ENCODE data around the gene DNM3. TPM values are rescaled to one million over a fixed set of nuclear protein-coding genes. Genes with fewer than 3 reads are reported as not detected.

DNM3 gene
- total and polyA plus RNA-seq, 2 donors (not counting 3 experiments of a cell fraction or from before 2014, with no cell fraction given) = 1.4 to 2.5 TPM

DNA sequence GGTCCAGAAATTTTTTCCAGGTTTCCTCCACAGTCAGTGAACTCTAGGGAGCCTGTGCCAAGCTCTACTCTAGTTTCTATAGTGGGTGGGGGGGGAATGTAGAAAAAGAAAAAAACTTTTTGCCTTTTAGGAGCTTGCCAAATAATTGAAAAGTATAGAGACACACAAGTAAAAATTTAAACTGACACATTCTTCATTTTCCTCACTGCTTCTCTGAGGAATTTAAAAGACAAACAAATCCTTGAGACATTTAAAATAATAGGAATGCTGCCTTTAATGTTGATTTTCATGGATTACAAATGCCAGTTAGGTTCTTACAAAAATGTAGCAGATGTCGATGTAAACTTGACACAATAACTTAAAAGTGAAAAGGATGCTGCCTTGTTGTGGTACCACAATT is 241.9 kb downstream of the DNM3 start:
- no peak overlapping the region for H3K27ac ChIP-seq (ENCODE audit: insufficient read depth, low read depth, low read length)
- no peak for TF ChIP-seq JUN (IDR thresholded peaks at IDR 0.05; ENCODE audit: borderline replicate concordance, insufficient read depth, insufficient read length, low read depth)
- TF ChIP-seq, protein P1, sequence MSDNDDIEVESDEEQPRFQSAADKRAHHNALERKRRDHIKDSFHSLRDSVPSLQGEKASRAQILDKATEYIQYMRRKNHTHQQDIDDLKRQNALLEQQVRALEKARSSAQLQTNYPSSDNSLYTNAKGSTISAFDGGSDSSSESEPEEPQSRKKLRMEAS (IDR thresholded peaks at IDR 0.05; ENCODE audit: insufficient read depth, insufficient read length) = no peak
- CTCF ChIA-PET = no interaction called here
- H4K20me1 ChIP-seq (replicated peaks; ENCODE audit: control insufficient read depth, extremely low read depth, insufficient read depth, low read length) = no peaks in the 10 kb centered on the region
- no peaks in the 10 kb centered on the region for H3K79me2 ChIP-seq (ENCODE audit: control insufficient read depth, insufficient read depth, low read length)
- H3K27me3 ChIP-seq (ENCODE audit: control insufficient read depth in 2 of 2, insufficient read depth in 2 of 2, low read length in 2 of 2) = no peaks in the 10 kb centered on the region
- H3K9ac ChIP-seq (replicated peaks; ENCODE audit: extremely low read depth, insufficient read depth, low read length) = no peak overlapping the region
- POLR2A ChIA-PET = no interaction called here
- H3K4me2 ChIP-seq (ENCODE audit: insufficient read depth, low read length) = no peak overlapping the region
- no TSS peak for BruUV-seq (replicated peaks)
- H3K9me3 ChIP-seq (replicated peaks; ENCODE audit: control insufficient read depth, insufficient read depth, low read length) = no peaks in the 10 kb centered on the region
- H3K36me3 ChIP-seq (ENCODE audit: control insufficient read depth in 2 of 2, extremely low read depth in 1 of 2, insufficient read depth in 2 of 2, low read length in 2 of 2) = no peaks in the 10 kb centered on the region
- no peaks in the 10 kb centered on the region for H3K9me1 ChIP-seq (replicated peaks; ENCODE audit: control insufficient read depth, extremely low read depth, insufficient read depth, low read length)
- H3K4me1 ChIP-seq (ENCODE audit: control insufficient read depth, extremely low read depth, insufficient read depth, low read length) = no peaks in the 10 kb centered on the region
- FAIRE-seq (no peak), DNase-seq (ENCODE audit: low read depth, low spot score) (no peak)
- no peak overlapping the region for H2AFZ ChIP-seq (ENCODE audit: low read depth, low read length)
- no peak overlapping the region for H3K4me3 ChIP-seq (replicated peaks in 1 of 3; ENCODE audit: insufficient read depth in 1 of 3, low read depth in 1 of 3, low read length in 3 of 3)
- intact Hi-C loops (cut with micrococcal nuclease) = no loop called here
- dilution Hi-C loops (cut with MboI; ENCODE audit: extremely low pct_ligation_motif_present, low sequenced_read_pairs) = no loop called here

DNA sequence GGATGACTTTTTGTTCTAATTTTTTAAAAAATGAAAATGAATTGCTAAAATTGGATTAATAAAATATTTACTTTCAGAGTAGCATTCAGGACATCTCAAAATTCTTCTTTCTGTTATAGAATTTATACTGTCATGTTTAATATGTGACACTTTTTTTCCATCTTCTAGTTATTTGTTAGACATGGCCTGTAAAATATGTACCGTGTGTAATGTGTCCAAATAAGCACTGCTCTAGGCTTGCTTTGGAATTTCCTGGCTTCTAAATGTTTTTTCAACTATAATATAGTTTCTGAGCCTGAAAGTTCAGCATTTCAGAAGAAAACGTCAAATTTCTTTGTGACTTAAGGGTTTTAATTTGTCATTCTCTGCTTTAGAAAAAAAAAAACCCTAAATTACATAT is 243.6 kb downstream of the DNM3 start:
- TF ChIP-seq, protein P1 (IDR thresholded peaks at IDR 0.05; ENCODE audit: insufficient read depth, insufficient read length) = no peak
- TF ChIP-seq POLR2AphosphoS5 (IDR thresholded peaks at IDR 0.05; ENCODE audit: insufficient read depth, low read depth, low read length) (no peak), FOS (IDR thresholded peaks at IDR 0.05; ENCODE audit: borderline replicate concordance, insufficient read depth, low read length) (no peak), POLR2A (IDR thresholded peaks at IDR 0.05; ENCODE audit: low read depth, low read length) (no peak), EZH2 (IDR thresholded peaks at IDR 0.05; ENCODE audit: borderline replicate concordance, low read depth, low read length, severe bottlenecking) (no peak), GATA2 (IDR thresholded peaks at IDR 0.05; ENCODE audit: insufficient read depth, insufficient read length, low read depth, low read length) (no peak), MYC (IDR thresholded peaks at IDR 0.05; ENCODE audit: low read depth, low read length) (no peak), JUN (IDR thresholded peaks at IDR 0.05; ENCODE audit: borderline replicate concordance, insufficient read depth, insufficient read length, low read depth) (no peak)
- TF ChIP-seq, protein P2, sequence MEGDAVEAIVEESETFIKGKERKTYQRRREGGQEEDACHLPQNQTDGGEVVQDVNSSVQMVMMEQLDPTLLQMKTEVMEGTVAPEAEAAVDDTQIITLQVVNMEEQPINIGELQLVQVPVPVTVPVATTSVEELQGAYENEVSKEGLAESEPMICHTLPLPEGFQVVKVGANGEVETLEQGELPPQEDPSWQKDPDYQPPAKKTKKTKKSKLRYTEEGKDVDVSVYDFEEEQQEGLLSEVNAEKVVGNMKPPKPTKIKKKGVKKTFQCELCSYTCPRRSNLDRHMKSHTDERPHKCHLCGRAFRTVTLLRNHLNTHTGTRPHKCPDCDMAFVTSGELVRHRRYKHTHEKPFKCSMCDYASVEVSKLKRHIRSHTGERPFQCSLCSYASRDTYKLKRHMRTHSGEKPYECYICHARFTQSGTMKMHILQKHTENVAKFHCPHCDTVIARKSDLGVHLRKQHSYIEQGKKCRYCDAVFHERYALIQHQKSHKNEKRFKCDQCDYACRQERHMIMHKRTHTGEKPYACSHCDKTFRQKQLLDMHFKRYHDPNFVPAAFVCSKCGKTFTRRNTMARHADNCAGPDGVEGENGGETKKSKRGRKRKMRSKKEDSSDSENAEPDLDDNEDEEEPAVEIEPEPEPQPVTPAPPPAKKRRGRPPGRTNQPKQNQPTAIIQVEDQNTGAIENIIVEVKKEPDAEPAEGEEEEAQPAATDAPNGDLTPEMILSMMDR (IDR thresholded peaks at IDR 0.05; ENCODE audit: extremely low read depth in 1 of 2, insufficient read depth in 1 of 2, low read depth in 1 of 2, low read length in 2 of 2) = no peak
- dilution Hi-C loops (cut with MboI; ENCODE audit: extremely low pct_ligation_motif_present, low sequenced_read_pairs) (no loop called here), intact Hi-C loops (cut with micrococcal nuclease) (no loop called here)
- H3K36me3 ChIP-seq (ENCODE audit: control insufficient read depth in 2 of 2, extremely low read depth in 1 of 2, insufficient read depth in 2 of 2, low read length in 2 of 2) = no peaks in the 10 kb centered on the region
- H3K4me3 ChIP-seq (replicated peaks in 1 of 3; ENCODE audit: insufficient read depth in 1 of 3, low read depth in 1 of 3, low read length in 3 of 3) = no peak overlapping the region
- ChIA-PET CTCF (interaction anchor here (0.7 to 1.3 kb wide), 2 partner anchors 14 to 82 kb away, joined by 3 to 5 read pairs; no protein-coding TSS in a partner anchor), POLR2A (no interaction called here)
- no peak overlapping the region for H2AFZ ChIP-seq (ENCODE audit: low read depth, low read length)
- FAIRE-seq (no peak), DNase-seq (ENCODE audit: low read depth, low spot score) (no peak)
- no peaks in the 10 kb centered on the region for H3K9me3 ChIP-seq (replicated peaks; ENCODE audit: control insufficient read depth, insufficient read depth, low read length)
- H3K9ac ChIP-seq (replicated peaks; ENCODE audit: extremely low read depth, insufficient read depth, low read length) = no peak overlapping the region
- no peaks in the 10 kb centered on the region for H3K9me1 ChIP-seq (replicated peaks; ENCODE audit: control insufficient read depth, extremely low read depth, insufficient read depth, low read length)
- H3K4me1 ChIP-seq (ENCODE audit: control insufficient read depth, extremely low read depth, insufficient read depth, low read length) = no peaks in the 10 kb centered on the region
- no TSS peak for BruUV-seq (replicated peaks)
- H3K4me2 ChIP-seq (ENCODE audit: insufficient read depth, low read length) = no peak overlapping the region
- H3K27me3 ChIP-seq (ENCODE audit: control insufficient read depth in 2 of 2, insufficient read depth in 2 of 2, low read length in 2 of 2) = no peaks in the 10 kb centered on the region
- no peaks in the 10 kb centered on the region for H3K79me2 ChIP-seq (ENCODE audit: control insufficient read depth, insufficient read depth, low read length)
- no peak overlapping the region for H3K27ac ChIP-seq (ENCODE audit: insufficient read depth, low read depth, low read length)
- H4K20me1 ChIP-seq (replicated peaks; ENCODE audit: control insufficient read depth, extremely low read depth, insufficient read depth, low read length) = no peaks in the 10 kb centered on the region
